ENCODE data around the gene RHOBTB3.
"Not testable (repeated sequence)": the region's sequence is repeated elsewhere in the genome, so short reads cannot be mapped to it uniquely, and the experiment has no call there.

Gene RHOBTB3

GRCh38 chr5:95801961-95802360, 70.8 kb downstream of the RHOBTB3 start:
- no peak for DNase-seq

GRCh38 chr5:95803271-95804148, 72.4 kb downstream of the RHOBTB3 start:
- no peak for DNase-seq

- DNase-seq: no peak
Observed at GRCh38 chr5:95804736-95805539, 73.8 kb downstream of the RHOBTB3 start.

- DNase-seq: no peak
Observed at GRCh38 chr5:95806687-95807086, 75.6 kb downstream of the RHOBTB3 start.

- no peak for DNase-seq
Observed at GRCh38 chr5:95808013-95808685, 77.0 kb downstream of the RHOBTB3 start.

- no peak for DNase-seq
Observed at GRCh38 chr5:95808686-95809413, 77.7 kb downstream of the RHOBTB3 start.

- DNase-seq: no peak
Observed at GRCh38 chr5:95809414-95809960, 78.4 kb downstream of the RHOBTB3 start.

GRCh38 chr5:95810305-95811125, 79.4 kb downstream of the RHOBTB3 start:
- DNase-seq: no peak

- not testable (repeated sequence) for DNase-seq
Observed at GRCh38 chr5:95811126-95811423, 79.9 kb downstream of the RHOBTB3 start.

GRCh38 chr5:95811461-95812073, 80.4 kb downstream of the RHOBTB3 start:
- DNase-seq: not testable (repeated sequence)

GRCh38 chr5:95812074-95812471, 80.9 kb downstream of the RHOBTB3 start:
- no peak for DNase-seq

- not testable (repeated sequence) for DNase-seq
Observed at GRCh38 chr5:95813035-95813434, 81.9 kb downstream of the RHOBTB3 start.

GRCh38 chr5:95815155-95815729, 84.1 kb downstream of the RHOBTB3 start:
- DNase-seq: no peak

- no peak for DNase-seq
Observed at GRCh38 chr5:95816341-95816740, 85.2 kb downstream of the RHOBTB3 start.

- DNase-seq: no peak
Observed at GRCh38 chr5:95816776-95817175, 85.6 kb downstream of the RHOBTB3 start.

- no peak for DNase-seq
Observed at GRCh38 chr5:95817430-95817829, 86.3 kb downstream of the RHOBTB3 start.

- no peak for DNase-seq
Observed at GRCh38 chr5:95818181-95819147, 87.3 kb downstream of the RHOBTB3 start.

- no peak for DNase-seq
Observed at GRCh38 chr5:95821110-95822021, 90.2 kb downstream of the RHOBTB3 start.
